Measurements from ENCODE around the gene GSDMA.

GSDMA gene

DNA sequence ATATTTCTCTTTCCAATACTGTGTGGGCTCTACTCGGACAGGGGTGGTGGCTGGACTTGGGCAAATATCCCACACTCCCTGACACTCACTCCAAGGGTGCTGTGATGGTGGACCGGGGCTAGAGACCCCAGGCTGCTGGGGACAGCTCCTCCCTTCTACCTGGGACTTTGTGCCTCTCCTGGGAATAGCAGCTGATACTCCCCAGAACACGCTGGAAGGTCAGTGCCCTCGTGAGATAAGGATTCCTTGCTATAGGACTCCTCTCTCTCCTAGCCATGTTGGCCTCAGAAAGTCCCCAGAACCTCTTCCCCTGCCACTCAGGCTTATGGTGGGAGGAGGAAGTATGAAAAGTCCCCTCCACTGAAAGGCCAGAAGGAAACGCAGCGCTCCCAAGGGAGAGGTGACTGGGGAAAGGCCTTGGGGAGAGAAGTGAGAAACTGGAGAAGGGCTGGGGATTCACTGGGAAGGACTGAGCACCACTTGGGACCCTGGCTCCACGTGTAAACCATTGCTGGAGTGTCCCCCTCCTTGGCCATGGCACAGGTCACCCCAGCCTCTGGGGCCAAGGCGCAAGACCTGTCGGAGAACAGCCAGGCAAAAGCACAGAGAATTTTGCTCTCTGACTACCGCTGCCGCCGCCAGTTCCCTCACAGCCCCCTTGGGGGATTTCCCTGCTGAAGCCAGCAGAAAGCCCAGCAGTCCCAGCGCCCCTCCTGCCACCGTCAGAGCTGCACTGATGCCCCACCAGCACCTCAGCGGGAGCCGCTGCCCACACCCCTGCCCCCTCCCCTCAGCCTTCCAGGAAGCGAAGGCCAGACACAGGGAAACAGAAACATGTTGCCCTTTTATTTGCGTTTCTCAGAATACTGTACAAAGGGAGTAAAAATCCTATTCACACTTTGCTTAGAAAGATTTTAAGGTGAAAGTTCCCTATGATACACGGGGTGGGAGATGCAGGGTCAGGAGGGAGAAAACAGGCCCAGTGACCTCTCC is 42.3 kb upstream of the GSDMA start:
- Histone ChIP-seq H3K36me3 (ENCODE audit: control insufficient read depth in 2 of 2, insufficient read depth in 1 of 2, low read length in 2 of 2) (peaks cover 14 to 59% of the 10 kb centered on the region in 2 experiments; a peak in 2 of 3 replicates), H3K27ac (ENCODE audit: extremely low read depth, low read depth, low read length) (no peak overlapping the region), H3K4me3 (ENCODE audit: low read depth, low read length) (no peak overlapping the region), H3K9me3 (ENCODE audit: control insufficient read depth, insufficient read depth, low read depth, low read length) (no peaks in the 10 kb centered on the region), H3K4me1 (ENCODE audit: control insufficient read depth, insufficient read depth, low read length) (peaks cover 5% of the 10 kb centered on the region; the same call in 1 of the 2 replicates)
- TF ChIP-seq, protein P1, sequence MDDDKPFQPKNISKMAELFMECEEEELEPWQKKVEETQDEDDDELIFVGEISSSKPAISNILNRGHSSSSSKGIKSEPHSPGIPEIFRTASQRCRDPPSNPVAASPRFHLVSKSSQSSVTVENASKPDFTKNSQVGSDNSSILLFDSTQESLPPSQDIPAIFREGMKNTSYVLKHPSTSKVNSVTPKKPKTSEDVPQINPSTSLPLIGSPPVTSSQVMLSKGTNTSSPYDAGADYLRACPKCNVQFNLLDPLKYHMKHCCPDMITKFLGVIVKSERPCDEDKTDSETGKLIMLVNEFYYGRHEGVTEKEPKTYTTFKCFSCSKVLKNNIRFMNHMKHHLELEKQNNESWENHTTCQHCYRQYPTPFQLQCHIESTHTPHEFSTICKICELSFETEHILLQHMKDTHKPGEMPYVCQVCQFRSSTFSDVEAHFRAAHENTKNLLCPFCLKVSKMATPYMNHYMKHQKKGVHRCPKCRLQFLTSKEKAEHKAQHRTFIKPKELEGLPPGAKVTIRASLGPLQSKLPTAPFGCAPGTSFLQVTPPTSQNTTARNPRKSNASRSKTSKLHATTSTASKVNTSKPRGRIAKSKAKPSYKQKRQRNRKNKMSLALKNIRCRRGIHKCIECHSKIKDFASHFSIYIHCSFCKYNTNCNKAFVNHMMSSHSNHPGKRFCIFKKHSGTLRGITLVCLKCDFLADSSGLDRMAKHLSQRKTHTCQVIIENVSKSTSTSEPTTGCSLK (tag by site-specific recombination; IDR thresholded peaks at IDR 0.05): no peak
- peak; percentile 62 for TF ChIP-seq ZIC2 (tag by site-specific recombination; IDR thresholded peaks at IDR 0.05)
- POLR2A ChIA-PET: interaction anchor here (0.7 kb wide), 1 partner anchor 218 kb away, joined by 6 read pairs; no protein-coding TSS in a partner anchor
- CTCF ChIA-PET: interaction anchor here (0.5 kb wide), 1 partner anchor 37 kb away, joined by 3 read pairs; no protein-coding TSS in a partner anchor

DNA sequence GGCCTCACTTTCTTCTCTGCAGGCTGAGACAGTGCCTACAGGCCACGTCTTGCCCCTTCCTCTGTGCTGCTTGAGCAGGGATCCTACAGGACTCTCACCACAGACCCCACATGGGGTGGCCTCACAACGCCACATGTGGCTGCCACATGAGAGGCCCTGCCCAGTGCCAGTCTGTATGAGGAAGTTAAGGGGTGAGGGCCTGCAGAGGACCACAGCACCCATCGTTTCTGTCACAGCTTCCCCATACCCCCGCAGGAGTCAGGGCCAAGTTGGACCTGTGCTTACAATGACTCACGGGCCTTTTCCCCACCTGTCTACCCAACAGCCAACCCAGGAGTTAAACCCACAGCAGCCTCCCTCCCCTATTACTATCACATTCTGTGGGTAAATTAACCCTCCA is 41.5 kb upstream of the GSDMA start:
- Histone ChIP-seq H3K9me3 (ENCODE audit: control insufficient read depth, insufficient read depth, low read depth, low read length) (no peaks in the 10 kb centered on the region), H3K4me1 (ENCODE audit: control insufficient read depth, insufficient read depth, low read length) (peaks cover 9% of the 10 kb centered on the region; the same call in 1 of the 2 replicates), H3K36me3 (ENCODE audit: control insufficient read depth in 2 of 2, insufficient read depth in 1 of 2, low read length in 2 of 2) (peaks cover 14 to 59% of the 10 kb centered on the region in 2 experiments; a peak in 2 of 3 replicates), H3K27ac (ENCODE audit: extremely low read depth, low read depth, low read length) (no peak overlapping the region), H3K4me3 (ENCODE audit: low read depth, low read length) (no peak overlapping the region)
- ChIA-PET CTCF (interaction anchor here (0.8 kb wide), 1 partner anchor 59 kb away, joined by 3 read pairs; no protein-coding TSS in a partner anchor), POLR2A (no interaction called here)
- TF ChIP-seq ZNF670 (tag by site-specific recombination; IDR thresholded peaks at IDR 0.05; ENCODE audit: low read depth) (no peak), ZNF596 (tag by site-specific recombination; IDR thresholded peaks at IDR 0.05) (no peak), ZNF610 (tag by site-specific recombination; IDR thresholded peaks at IDR 0.05; ENCODE audit: borderline replicate concordance) (no peak), OSR2 (tag by site-specific recombination; IDR thresholded peaks at IDR 0.05) (no peak), ZFP37 (tag by site-specific recombination; IDR thresholded peaks at IDR 0.05) (no peak), ZSCAN23 (tag by site-specific recombination; IDR thresholded peaks at IDR 0.05) (no peak), ZBTB7A (tag by site-specific recombination; IDR thresholded peaks at IDR 0.05; ENCODE audit: low read depth) (no peak), ZNF239 (tag by site-specific recombination; IDR thresholded peaks at IDR 0.05) (no peak), ZNF114 (tag by site-specific recombination; IDR thresholded peaks at IDR 0.05) (no peak), ZNF629 (tag by site-specific recombination; IDR thresholded peaks at IDR 0.05) (no peak)
- TF ChIP-seq, protein P2, sequence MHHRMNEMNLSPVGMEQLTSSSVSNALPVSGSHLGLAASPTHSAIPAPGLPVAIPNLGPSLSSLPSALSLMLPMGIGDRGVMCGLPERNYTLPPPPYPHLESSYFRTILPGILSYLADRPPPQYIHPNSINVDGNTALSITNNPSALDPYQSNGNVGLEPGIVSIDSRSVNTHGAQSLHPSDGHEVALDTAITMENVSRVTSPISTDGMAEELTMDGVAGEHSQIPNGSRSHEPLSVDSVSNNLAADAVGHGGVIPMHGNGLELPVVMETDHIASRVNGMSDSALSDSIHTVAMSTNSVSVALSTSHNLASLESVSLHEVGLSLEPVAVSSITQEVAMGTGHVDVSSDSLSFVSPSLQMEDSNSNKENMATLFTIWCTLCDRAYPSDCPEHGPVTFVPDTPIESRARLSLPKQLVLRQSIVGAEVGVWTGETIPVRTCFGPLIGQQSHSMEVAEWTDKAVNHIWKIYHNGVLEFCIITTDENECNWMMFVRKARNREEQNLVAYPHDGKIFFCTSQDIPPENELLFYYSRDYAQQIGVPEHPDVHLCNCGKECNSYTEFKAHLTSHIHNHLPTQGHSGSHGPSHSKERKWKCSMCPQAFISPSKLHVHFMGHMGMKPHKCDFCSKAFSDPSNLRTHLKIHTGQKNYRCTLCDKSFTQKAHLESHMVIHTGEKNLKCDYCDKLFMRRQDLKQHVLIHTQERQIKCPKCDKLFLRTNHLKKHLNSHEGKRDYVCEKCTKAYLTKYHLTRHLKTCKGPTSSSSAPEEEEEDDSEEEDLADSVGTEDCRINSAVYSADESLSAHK (tag by site-specific recombination; IDR thresholded peaks at IDR 0.05): no peak
- TF ChIP-seq, protein P3, sequence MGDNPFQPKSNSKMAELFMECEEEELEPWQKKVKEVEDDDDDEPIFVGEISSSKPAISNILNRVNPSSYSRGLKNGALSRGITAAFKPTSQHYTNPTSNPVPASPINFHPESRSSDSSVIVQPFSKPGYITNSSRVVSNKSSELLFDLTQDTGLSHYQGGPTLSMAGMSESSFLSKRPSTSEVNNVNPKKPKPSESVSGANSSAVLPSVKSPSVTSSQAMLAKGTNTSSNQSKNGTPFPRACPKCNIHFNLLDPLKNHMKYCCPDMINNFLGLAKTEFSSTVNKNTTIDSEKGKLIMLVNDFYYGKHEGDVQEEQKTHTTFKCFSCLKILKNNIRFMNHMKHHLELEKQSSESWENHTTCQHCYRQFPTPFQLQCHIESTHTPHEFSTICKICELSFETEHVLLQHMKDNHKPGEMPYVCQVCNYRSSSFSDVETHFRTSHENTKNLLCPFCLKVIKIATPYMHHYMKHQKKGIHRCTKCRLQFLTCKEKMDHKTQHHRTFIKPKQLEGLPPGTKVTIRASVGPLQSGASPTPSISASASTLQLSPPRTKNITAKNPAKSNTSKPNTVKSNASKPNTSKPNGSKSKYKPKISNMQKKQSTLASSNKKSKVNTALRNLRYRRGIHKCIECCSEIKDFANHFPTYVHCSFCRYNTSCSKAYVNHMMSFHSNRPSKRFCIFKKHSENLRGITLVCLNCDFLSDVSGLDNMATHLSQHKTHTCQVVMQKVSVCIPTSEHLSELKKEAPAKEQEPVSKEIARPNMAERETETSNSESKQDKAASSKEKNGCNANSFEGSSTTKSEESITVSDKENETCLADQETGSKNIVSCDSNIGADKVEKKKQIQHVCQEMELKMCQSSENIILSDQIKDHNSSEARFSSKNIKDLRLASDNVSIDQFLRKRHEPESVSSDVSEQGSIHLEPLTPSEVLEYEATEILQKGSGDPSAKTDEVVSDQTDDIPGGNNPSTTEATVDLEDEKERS (tag by site-specific recombination; IDR thresholded peaks at IDR 0.05): no peak
